H9 (cell line): ENCODE measurements around the gene MANF. TPM values are rescaled to one million over a fixed set of nuclear protein-coding genes. Genes with fewer than 3 reads are reported as not detected.

ENCODE experiments used
- DNase-seq: peaks from one replicate; pipeline ENCODE4 v3.0.0-alpha.2; 2017
- H2AFZ ChIP-seq: one replicate; pipeline ENCODE4 v1.6.1; 2013; ENCODE audit warnings: mild to moderate bottlenecking, low read length, control low read depth, moderate library complexity
- H2AK5ac ChIP-seq: 2 replicates; pipeline ENCODE4 v1.6.1; 2013; ENCODE audit warnings: low read length, control low read depth, mixed read lengths; ENCODE audit not compliant: insufficient read length
- H2BK120ac ChIP-seq: one replicate; pipeline ENCODE4 v1.6.1; 2013; ENCODE audit warnings: low read depth, mild to moderate bottlenecking, low read length, control low read depth, inconsistent platforms; ENCODE audit not compliant: poor library complexity, severe bottlenecking
- H2BK12ac ChIP-seq: 2 replicates; pipeline ENCODE4 v1.6.1; 2013; ENCODE audit warnings: low read length, control low read depth, mixed read lengths, low read depth; ENCODE audit not compliant: insufficient read length
- H2BK15ac ChIP-seq: 2 replicates; pipeline ENCODE4 v1.6.1; 2013; ENCODE audit warnings: low read depth, low read length, control low read depth
- H2BK20ac ChIP-seq: one replicate; pipeline ENCODE4 v1.6.1; 2013; ENCODE audit warnings: low read depth, mild to moderate bottlenecking, low read length, control low read depth, inconsistent platforms; ENCODE audit not compliant: poor library complexity, severe bottlenecking
- H2BK5ac ChIP-seq: 2 replicates; pipeline ENCODE4 v1.6.1; 2013; ENCODE audit warnings: low read length, control low read depth, mixed read lengths; ENCODE audit not compliant: insufficient read length
- H3K14ac ChIP-seq: 2 replicates; pipeline ENCODE4 v1.6.1; 2013; ENCODE audit warnings: low read length, control low read depth; ENCODE audit not compliant: insufficient read depth
- H3K18ac ChIP-seq: 2 replicates; pipeline ENCODE4 v1.6.1; 2013; ENCODE audit warnings: low read depth, mild to moderate bottlenecking, mixed read lengths, low read length, control low read depth; ENCODE audit not compliant: insufficient read length
- H3K23ac ChIP-seq: 2 replicates; pipeline ENCODE4 v1.6.1; 2013; ENCODE audit warnings: low read length, control low read depth, mixed read lengths, low read depth; ENCODE audit not compliant: insufficient read length
- H3K23me2 ChIP-seq: 2 replicates; pipeline ENCODE4 v1.6.1; 2013; ENCODE audit warnings: low read depth, mild to moderate bottlenecking, mixed read lengths, low read length, control low read depth; ENCODE audit not compliant: insufficient read length, poor library complexity, severe bottlenecking
- H3K27ac ChIP-seq: 2 replicates; pipeline ENCODE4 v1.5.1; 2013; ENCODE audit warnings: low read length, control low read depth, mixed read lengths, low read depth; ENCODE audit not compliant: insufficient read length
- H3K27me3 ChIP-seq: 2 replicates; pipeline ENCODE4 v1.6.1; 2013; ENCODE audit warnings: low read length, control low read depth, inconsistent platforms; ENCODE audit not compliant: insufficient read depth
- H3K4ac ChIP-seq: 2 replicates; pipeline ENCODE4 v1.6.1; 2013; ENCODE audit warnings: low read depth, mild to moderate bottlenecking, control low read depth, inconsistent platforms, low read length, moderate library complexity
- H3K4me1 ChIP-seq: 2 replicates; pipeline ENCODE4 v1.6.1; 2013; ENCODE audit warnings: low read length, control low read depth, inconsistent platforms; ENCODE audit not compliant: insufficient read depth
- H3K4me2 ChIP-seq: 2 replicates; pipeline ENCODE4 v1.6.1; 2013; ENCODE audit warnings: low read length, control low read depth, mixed read lengths; ENCODE audit not compliant: insufficient read length, insufficient read depth
- H3K56ac ChIP-seq: 2 replicates; pipeline ENCODE4 v1.6.1; 2013; ENCODE audit warnings: low read depth, mild to moderate bottlenecking, mixed read lengths, low read length, control low read depth; ENCODE audit not compliant: insufficient read length
- H3K79me1 ChIP-seq: 2 replicates; pipeline ENCODE4 v1.6.1; 2013; ENCODE audit warnings: low read depth, mild to moderate bottlenecking, moderate library complexity, low read length, control low read depth, inconsistent platforms; ENCODE audit not compliant: insufficient read depth, poor library complexity, severe bottlenecking
- H3K79me2 ChIP-seq: 2 replicates; pipeline ENCODE4 v1.6.1; 2013; ENCODE audit warnings: low read length, control low read depth, inconsistent platforms; ENCODE audit not compliant: insufficient read depth
- H3K9ac ChIP-seq: 2 replicates; pipeline ENCODE4 v1.6.1; 2013; ENCODE audit warnings: low read length, control low read depth, mixed read lengths; ENCODE audit not compliant: insufficient read length; ENCODE audit errors: extremely low read depth
- H3K9me3 ChIP-seq: one replicate; pipeline ENCODE4 v1.6.1; 2013; ENCODE audit warnings: low read depth, low read length, inconsistent platforms; ENCODE audit not compliant: control insufficient read depth
- H3T11ph ChIP-seq: one replicate; pipeline ENCODE4 v1.6.1; 2013; ENCODE audit warnings: mild to moderate bottlenecking, low read length, control low read depth, inconsistent platforms
- H4K20me1 ChIP-seq: one replicate; pipeline ENCODE4 v1.6.1; 2013; ENCODE audit not compliant: control insufficient read depth, insufficient read length, insufficient read depth
- H4K5ac ChIP-seq: 2 replicates; pipeline ENCODE4 v1.6.1; 2013; ENCODE audit warnings: low read depth, mild to moderate bottlenecking, mixed read lengths, low read length, control low read depth; ENCODE audit not compliant: insufficient read length
- H4K8ac ChIP-seq: replicated peaks from 2 replicates; pipeline ENCODE4 v1.6.1; 2013; ENCODE audit warnings: low read length, control low read depth, mixed read lengths, low read depth; ENCODE audit not compliant: insufficient read length
- H4K91ac ChIP-seq: 2 replicates; pipeline ENCODE4 v1.6.1; 2013; ENCODE audit warnings: low read depth, mild to moderate bottlenecking, moderate library complexity, mixed read lengths, low read length, control low read depth; ENCODE audit not compliant: insufficient read length
- H3K27ac Mint-ChIP-seq, 3 experiments: 2 replicates in 2 of 3; 3 replicates in 1 of 3; pipeline ENCODE4 v1.8.0; 2020 to 2021; ENCODE audit warnings: mixed read lengths in 3 of 3, mild to moderate bottlenecking in 1 of 3, moderate library complexity in 1 of 3
- H3K27me3 Mint-ChIP-seq: 2 replicates; pipeline ENCODE4 v1.8.0; 2021; ENCODE audit warnings: low read depth, mild to moderate bottlenecking, moderate library complexity, mixed read lengths
- H3K36me3 Mint-ChIP-seq, 3 experiments: 2 replicates in 2 of 3; 3 replicates in 1 of 3; pipeline ENCODE4 v1.8.0; 2020 to 2021; ENCODE audit warnings: low read depth in 3 of 3, mixed read lengths in 3 of 3; ENCODE audit not compliant: insufficient read depth in 1 of 3
- H3K4me1 Mint-ChIP-seq, 2 experiments: 2 replicates each; pipeline ENCODE4 v1.8.0; 2020; ENCODE audit warnings: mixed read lengths in 2 of 2
- H3K4me3 Mint-ChIP-seq, 2 experiments: 2 replicates in 1 of 2; 3 replicates in 1 of 2; pipeline ENCODE4 v1.8.0; 2020 to 2021; ENCODE audit warnings: mild to moderate bottlenecking in 2 of 2, mixed read lengths in 2 of 2, moderate library complexity in 1 of 2
- H3K9me3 Mint-ChIP-seq, 2 experiments: 2 replicates in 1 of 2; 3 replicates in 1 of 2; pipeline ENCODE4 v1.8.0; 2020; ENCODE audit warnings: mild to moderate bottlenecking in 2 of 2, mixed read lengths in 2 of 2, moderate library complexity in 1 of 2
- WGBS: extraction: QIAGEN DNeasy Blood & Tissue Kit; methylation state at CpG from one replicate; pipeline ENCODE4 v1.1.7; 2013; ENCODE audit warnings: missing lambda C conversion rate, low lambda C conversion rate, mixed read lengths; ENCODE audit not compliant: insufficient read length; ENCODE audit errors: extremely low coverage; 5-methylcytosine and 5-hydroxymethylcytosine counted together
- total RNA-seq: library from RNA; stranded (reverse); gene quantifications from 2 replicates; pipeline ENCODE4 v1.2.1, GENCODE V29; 2021
- TF ChIP-seq, protein P1 (sequence below): fragments of 200-600 bp; sonication (generic); conservative IDR thresholded peaks from 3 replicates; pipeline ENCODE4 v1.8.0; 2021; ENCODE audit warnings: antibody characterized with exemption, mild to moderate bottlenecking

MANF gene
- total RNA-seq, 1 experiment from 2014 or later, result 148 TPM

DNA sequence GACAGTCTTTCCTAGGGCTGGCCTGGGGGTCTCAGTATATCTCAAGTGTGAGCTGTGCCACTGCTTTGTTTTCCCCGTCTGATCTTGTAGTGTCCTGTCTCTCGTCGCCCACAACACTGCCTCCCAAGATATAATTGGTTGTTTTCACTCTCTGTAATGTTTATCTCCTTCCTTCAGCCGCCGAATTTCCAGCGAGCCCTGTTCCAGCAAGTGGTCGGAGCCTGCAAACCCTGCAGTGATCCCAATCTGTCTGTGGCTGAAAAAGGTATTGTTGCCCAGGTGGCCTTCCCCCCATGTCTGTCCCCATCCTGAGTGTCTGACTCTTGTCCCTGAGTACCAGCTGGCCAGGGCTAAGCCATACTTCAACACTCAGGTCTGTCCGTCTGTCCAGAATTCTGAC, 9.5 kb upstream of the MANF start:
- Histone ChIP-seq H4K5ac (no peak overlapping the region), H3K4ac (no peak overlapping the region), H2BK12ac (no peak overlapping the region), H3K9me3 (no peaks in the 10 kb centered on the region), H3K9ac (no peak overlapping the region), H3K56ac (no peak overlapping the region), H4K20me1 (no peaks in the 10 kb centered on the region), H4K8ac (no peak overlapping the region), H3K14ac (no peak overlapping the region), H3K79me1 (no peaks in the 10 kb centered on the region), H3K4me1 (no peaks in the 10 kb centered on the region), H3T11ph (no peak overlapping the region), H2AK5ac (no peak overlapping the region), H2BK120ac (no peak overlapping the region), H3K27ac (no peak overlapping the region), H3K18ac (no peak overlapping the region), H2BK20ac (no peak overlapping the region), H3K23ac (no peak overlapping the region), H3K27me3 (no peaks in the 10 kb centered on the region), H3K4me2 (no peak overlapping the region), H2BK15ac (no peak overlapping the region), H2BK5ac (no peak overlapping the region), H4K91ac (no peak overlapping the region), H3K79me2 (no peaks in the 10 kb centered on the region), H3K23me2 (no peaks in the 10 kb centered on the region), H2AFZ (no peak overlapping the region)
- no CpG with 5 or more reads among the region's 8 CpGs for WGBS
- no peaks in the 10 kb centered on the region for H3K9me3 Mint-ChIP-seq
- H3K27ac Mint-ChIP-seq, result no peak overlapping the region; a peak in 2 of 7 replicates
- no peaks in the 10 kb centered on the region for H3K27me3 Mint-ChIP-seq
- TF ChIP-seq, protein P1, sequence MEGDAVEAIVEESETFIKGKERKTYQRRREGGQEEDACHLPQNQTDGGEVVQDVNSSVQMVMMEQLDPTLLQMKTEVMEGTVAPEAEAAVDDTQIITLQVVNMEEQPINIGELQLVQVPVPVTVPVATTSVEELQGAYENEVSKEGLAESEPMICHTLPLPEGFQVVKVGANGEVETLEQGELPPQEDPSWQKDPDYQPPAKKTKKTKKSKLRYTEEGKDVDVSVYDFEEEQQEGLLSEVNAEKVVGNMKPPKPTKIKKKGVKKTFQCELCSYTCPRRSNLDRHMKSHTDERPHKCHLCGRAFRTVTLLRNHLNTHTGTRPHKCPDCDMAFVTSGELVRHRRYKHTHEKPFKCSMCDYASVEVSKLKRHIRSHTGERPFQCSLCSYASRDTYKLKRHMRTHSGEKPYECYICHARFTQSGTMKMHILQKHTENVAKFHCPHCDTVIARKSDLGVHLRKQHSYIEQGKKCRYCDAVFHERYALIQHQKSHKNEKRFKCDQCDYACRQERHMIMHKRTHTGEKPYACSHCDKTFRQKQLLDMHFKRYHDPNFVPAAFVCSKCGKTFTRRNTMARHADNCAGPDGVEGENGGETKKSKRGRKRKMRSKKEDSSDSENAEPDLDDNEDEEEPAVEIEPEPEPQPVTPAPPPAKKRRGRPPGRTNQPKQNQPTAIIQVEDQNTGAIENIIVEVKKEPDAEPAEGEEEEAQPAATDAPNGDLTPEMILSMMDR, result no peak
- no peak overlapping the region; a peak in 1 of 5 replicates for H3K4me3 Mint-ChIP-seq
- no peak for DNase-seq
- peaks cover 0 to 6% (median 0%) of the 10 kb centered on the region in 3 experiments; a peak in 4 of 7 replicates for H3K36me3 Mint-ChIP-seq
- H3K4me1 Mint-ChIP-seq, result peaks cover 0 to 4% of the 10 kb centered on the region in 2 experiments; a peak in 2 of 4 replicates
